AG09309 (cell line): Measurements from ENCODE around the gene SUN1.

Experiments used
- DNase-seq: peaks from one replicate; pipeline ENCODE4 v3.0.0-alpha.2; 2010; ENCODE audit warnings: low read depth
- H3K4me3 ChIP-seq: 2 replicates; pipeline ENCODE4 v1.5.1; 2011; ENCODE audit warnings: mild to moderate bottlenecking, low read depth, low read length, moderate library complexity; ENCODE audit not compliant: control insufficient read depth
- CTCF ChIP-seq: IDR thresholded peaks from 2 replicates; pipeline ENCODE4 v1.5.1; 2011; ENCODE audit warnings: mild to moderate bottlenecking, low read depth, low read length, inconsistent platforms; ENCODE audit not compliant: insufficient read depth, control insufficient read depth; ENCODE audit errors: missing control alignments

SUN1 gene

GRCh38 chr7:835021-835420 is 2.7 kb downstream of the SUN1 start:
- no peak for TF ChIP-seq CTCF
- no peak overlapping the region for H3K4me3 ChIP-seq

DNA sequence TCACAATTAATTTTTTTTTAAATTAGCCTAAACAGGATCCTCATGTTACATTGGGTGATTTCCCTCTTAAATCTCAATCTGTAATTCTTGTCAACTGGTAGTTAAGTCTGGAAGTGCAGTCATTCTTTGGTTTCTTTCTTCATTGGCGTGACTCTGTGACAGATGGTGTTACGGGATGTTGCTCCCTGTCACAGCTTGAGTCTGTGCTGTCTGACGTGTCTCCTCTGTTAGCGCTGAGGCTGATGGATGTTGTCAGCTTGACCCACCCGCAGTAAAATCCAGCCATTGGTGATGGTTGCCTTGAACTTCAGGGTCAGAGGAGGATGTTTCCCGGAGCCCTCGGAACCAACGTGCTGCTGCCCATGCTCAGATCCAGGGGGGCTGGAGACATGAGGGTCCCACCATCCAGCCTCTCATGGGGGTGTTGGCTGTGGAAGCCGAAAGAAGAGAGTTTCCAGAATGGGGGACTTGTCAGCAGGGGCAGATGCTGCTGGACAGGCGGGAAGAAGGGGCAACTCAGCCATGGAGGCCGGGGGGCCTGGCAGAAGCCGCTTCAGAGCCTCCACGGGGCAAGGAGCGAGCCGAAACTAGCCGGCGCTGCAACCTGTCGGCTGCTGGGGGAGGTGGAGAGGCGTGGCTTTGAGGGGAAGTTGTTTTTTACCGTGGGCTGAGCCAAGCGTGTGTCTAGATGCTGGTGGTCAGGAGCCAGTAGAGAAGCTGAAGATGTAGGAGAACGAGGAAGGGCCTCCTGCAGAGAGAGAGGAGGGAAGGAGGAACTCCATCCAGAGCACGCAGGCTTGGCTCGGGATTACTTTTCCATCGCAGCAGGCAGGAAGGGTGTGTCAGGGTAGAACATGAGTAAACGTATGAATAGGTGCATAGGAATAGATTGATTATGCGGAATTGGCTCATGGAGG is 3.5 kb downstream of the SUN1 start:
- DNase-seq: no peak
- TF ChIP-seq CTCF: no peak
- no peak overlapping the region for H3K4me3 ChIP-seq

More at GRCh38 chr7:835021-835420, 2.7 kb downstream of the SUN1 start:
- DNase-seq: no peak

- H3K4me3 ChIP-seq: no peak overlapping the region
- no peak for DNase-seq
- peak; percentile 58 for TF ChIP-seq CTCF
Observed at GRCh38 chr7:836429-836828, 4.2 kb downstream of the SUN1 start.

DNA sequence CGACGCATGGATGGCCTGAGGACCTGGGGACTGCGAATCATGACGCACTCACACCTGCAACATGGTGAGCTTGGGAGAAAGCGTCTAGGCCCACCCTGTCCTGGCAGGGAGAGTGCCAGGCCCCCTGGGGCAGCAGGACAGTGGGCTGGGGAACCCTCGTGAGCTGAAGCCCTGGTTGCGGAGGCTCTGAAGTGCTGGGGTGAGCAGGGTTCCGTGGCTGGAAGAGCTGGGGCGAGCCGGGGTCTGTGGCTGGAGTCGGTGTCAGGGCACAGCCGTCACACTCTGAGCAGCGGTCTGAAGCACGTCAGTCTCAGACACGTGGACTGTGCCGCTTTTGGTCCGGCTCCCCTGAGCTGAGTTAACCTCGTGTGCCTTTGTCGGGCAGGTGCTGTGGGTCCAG is 4.7 kb downstream of the SUN1 start:
- no peak for DNase-seq
- H3K4me3 ChIP-seq: no peak overlapping the region
- TF ChIP-seq CTCF: no peak

DNA sequence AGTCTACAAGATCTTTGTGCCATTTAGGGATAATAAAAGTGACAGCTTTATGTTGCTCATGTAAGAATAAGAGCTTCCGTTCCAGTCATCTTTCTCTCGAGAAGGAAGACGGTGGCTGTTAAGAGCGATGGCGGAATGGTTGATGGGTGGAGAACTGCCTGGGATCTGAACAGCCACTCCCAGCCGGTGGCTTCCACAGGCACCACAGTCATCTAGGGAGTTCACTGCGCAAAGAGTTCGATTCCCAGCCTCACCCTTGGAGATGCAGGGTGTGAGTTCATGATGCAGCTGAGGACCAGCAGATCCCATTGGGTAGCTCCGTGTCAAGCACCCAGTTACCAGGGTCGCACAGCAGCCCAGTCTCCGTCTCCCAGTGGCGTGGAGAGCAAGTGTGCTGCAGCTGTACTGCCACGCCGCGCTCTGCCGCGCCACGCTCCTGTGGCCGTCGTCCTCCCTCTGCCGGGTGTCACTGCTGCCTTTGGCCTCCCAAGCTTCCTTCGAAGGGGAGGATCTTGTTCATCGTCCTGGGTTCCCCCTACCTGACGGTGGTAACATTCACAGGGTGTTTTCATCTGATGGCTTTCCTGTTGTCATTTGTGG is 7.8 kb downstream of the SUN1 start:
- DNase-seq: no peak
- no peak overlapping the region for H3K4me3 ChIP-seq
- TF ChIP-seq CTCF: no peak

- DNase-seq: no peak
- TF ChIP-seq CTCF: no peak
- no peak overlapping the region for H3K4me3 ChIP-seq
Observed at GRCh38 chr7:841943-842342, 9.7 kb downstream of the SUN1 start.
